HG03354 (cell line): ENCODE measurements around the gene ANKRD16.
"Not testable (repeated sequence)": the region's sequence is repeated elsewhere in the genome, so short reads cannot be mapped to it uniquely, and the experiment has no call there.

Experiments
- ATAC-seq: cut with Tn5 transposase; IDR thresholded peaks from one replicate; pipeline ENCODE4 v1.9.1; 2021; ENCODE audit warnings: mild to moderate bottlenecking; ENCODE audit not compliant: unreplicated experiment, poor library complexity, severe bottlenecking

Gene ANKRD16

DNA sequence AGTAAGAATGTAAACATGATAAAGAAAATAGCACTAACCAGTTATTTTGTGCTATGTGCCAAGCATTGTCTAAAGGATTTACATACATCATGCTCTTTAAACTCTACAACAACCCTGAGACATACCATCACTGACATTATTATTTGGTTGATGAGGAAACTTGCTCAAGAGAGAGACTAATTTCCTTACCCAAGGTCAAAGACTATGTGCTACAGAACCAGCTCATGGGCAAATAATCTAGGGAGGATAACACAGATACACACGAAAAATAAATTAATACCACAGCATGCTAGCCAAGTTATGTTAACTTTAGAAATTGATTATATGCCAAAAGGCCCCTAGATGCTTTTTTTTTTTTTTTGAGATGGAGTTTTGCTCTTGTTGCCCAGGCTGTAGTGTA, 2.7 kb downstream of the ANKRD16 start:
- ATAC-seq = no peak

DNA sequence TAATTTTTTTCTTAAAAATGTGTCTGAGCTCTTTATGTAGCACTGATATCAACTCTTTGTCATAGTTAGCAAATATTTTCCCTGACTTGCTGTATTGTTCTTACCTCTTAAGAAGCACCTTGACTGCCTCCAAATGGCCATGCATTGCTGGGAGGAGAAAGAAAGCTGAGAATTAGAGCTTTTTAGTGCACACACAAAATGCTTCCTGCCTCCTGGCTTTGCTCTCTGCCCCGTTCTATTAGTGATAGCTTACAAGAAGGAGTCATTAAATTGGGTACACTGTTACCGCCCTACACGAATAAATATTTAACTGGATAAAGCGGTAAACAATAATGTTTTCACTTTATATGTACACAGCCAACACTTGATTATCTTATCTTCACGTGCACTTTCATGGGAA, 4.1 kb downstream of the ANKRD16 start:
- ATAC-seq = no peak

DNA sequence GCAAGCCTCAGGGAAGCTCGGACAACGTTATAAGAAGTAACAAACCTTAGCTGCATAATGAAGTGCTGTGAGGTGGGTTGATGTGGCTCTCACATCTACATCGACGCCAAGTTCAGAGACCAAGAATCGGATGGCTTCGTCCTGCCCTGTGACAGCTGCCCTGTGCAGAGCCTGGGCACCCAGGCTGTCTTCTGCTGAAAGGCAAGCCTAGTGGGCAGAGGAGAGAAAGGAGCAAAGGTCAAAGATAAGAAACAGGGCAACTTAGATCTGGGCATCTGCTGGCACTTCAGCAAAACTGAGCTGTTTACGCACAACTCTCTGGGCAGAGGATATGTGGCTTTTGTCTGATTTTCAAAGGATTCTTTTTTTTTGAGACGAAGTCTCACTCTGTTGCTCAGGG, 6.7 kb downstream of the ANKRD16 start:
- ATAC-seq = no peak

DNA sequence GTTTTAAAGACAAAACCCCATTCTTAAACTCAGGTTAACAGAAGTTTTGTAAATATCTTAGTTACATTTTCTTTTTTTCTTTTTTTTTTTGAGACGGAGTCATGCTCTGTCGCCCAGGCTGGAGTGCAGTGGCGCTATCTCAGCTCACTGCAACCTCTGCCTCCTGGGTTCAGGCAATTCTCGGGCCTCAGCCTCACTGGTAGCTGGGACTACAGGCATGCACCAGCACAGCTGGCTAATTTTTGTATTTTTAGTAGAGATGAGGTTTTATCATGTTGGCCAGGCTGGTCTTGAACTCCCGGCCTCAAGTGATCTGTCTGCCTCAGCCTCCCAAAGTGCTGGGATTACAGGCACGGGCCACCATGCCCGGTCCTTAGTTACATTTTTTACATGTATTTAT, 12.7 kb downstream of the ANKRD16 start:
- not testable (repeated sequence) for ATAC-seq

DNA sequence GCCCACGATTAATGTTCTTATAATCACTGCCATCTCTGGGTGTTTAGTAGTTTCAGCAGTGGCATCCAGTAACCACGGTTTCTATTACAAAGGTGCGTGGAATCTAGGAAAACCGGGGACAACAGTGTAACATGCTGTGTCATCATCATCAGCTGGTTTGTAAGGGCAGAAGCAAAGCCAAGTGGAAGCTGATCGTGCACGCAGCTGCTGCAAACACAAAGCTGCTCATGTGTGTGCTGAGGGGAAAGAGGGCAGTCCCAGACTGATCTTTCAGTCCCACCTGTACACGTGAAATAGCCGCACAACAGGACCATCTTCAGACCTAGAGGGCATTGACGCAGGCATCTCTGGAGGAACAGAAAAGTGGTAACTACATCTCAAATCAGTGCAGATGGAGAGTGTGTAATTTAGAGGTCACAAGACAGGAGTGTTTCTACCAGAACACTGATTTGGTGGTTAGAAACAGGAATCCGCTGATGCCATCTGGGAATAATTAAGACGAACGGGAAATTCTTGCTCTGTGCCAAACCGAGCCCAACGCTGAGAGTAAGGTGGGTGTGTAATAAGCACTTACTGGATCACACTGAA, 13.4 kb downstream of the ANKRD16 start:
- no peak for ATAC-seq

DNA sequence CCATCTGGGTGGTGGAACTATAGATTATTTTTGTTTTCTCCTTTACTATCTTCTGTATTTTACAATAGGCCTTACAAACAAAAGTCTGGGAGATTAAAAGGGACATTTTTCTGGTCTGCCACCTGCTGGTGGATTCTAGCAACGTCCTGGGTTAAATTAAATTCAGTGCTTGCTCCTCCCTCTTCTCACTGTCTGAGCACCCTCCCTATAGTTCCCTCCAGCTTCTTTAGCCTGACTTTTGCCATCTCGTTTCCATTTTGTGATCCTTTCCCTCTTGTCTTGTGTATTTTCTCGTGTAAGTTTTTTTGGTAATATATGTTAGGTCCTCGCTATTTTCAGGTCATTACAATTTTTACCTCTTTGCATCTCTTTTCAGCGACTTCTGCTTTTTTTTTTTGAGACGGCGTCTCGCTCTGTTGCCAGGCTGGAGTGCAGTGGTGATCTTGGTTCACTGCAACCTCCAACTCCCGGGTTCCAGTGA, 16.1 kb downstream of the ANKRD16 start:
- peak; percentile 90 for ATAC-seq

DNA sequence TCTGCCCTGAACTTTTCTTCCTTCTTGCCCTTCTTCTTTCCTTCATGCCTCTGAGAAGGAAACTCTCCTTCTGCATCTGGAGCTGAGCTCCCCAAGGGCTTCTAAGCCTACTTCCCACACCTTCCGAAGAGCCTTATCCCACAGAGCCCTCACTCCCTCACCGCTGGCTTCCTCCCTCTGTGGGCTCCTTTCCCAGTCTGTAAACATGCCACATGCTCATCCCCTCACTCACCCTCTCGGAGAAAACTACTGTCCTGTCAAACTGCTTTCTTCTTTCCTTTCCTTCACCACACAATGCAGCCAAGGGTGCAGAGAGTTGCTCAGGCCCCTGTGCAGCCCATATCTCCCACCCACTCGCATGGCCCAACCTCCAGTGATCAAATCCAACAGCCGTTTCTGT, 18.1 kb downstream of the ANKRD16 start:
- ATAC-seq = no peak

DNA sequence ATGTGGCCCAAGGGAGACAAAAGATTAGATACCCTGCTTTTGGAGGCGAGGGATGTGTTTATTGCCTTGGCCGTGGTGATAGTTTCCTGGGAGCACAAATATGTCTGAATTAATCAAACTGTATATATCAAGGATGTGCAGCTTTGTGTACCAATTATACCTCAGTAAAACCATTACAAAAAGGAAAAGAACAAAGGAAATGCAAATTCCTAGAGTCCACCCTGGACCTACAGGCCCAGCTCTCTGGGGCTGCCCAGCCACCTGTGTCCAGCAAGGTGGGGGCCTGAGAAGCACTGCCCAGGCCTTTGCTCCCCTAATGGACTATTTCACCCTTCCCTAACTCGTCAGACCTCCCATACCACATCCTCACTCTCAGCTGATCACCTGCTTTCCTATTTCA, 20.5 kb downstream of the ANKRD16 start:
- no peak for ATAC-seq

DNA sequence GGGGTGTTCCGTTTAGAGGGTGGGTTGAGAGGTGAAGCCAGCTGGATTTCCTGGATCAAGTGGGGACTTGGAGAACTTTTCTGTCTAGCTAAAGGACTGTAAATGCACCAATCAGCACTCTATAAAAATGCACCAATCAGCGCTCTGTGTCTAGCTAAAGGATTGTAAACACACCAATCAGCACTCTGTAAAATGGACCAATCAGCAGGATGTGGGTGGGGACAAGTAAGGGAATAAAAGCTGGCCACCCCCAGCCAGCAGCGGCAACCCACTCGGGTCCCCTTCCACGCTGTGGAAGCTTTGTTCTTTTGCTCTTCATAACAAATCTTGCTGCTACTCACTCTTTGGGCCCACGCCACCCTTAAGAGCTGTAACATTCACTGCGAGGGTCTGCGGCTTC, 21.3 kb downstream of the ANKRD16 start:
- not testable (repeated sequence) for ATAC-seq

DNA sequence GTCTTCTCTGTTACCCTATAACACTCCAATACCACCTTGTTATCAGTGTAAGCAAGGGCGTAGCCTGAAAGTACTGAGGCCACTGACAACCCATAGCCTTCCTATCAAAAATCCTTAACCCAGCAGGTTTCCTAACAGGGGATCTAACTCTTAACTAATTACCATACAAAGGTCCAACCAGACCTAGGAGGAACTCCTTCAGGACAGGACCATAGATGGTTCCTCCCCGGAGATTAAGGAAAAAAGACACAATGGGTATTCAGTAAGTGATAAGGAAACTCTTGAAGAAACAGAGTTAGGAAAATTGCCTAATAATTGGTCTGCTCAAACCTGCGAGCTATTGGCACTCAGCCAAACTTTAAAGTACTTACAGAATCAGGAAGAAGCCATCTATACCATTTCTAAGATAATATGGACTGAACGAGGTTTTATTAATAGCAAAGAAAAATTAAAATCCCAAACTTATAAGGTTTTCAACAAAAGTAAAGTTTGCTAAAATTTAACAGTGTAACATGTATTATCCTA, 22.5 kb downstream of the ANKRD16 start:
- not testable (repeated sequence) for ATAC-seq

DNA sequence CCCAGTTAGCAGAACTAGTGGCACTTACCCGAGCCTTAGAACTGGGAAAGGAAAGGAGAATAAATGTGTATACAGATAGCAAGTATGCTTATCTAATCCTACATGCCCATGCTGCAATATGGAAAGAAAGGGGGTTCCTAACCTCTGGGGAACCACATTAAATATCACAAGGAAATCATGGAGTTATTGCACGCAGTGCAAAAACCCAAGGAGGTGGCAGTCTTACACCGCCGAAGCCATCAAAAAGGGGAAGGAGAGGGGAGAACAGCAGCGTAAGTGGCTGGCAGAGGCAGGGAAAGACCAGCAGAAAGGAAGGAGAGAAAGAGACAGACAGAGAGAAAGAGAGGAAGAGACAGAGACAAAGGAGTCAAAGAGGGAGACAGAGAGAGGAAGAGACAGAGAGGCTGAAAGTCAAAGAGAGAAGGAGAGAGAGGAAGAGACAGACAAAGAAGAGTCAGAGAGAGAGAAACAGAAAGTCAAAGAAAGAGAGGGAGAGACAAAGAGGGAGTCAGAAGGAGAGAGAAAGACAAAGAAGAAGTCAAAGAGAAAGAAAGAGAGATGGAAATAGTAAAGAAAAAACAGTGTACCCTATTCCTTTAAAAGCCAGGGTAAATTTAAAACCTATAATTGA, 23.1 kb downstream of the ANKRD16 start:
- not testable (repeated sequence) for ATAC-seq

DNA sequence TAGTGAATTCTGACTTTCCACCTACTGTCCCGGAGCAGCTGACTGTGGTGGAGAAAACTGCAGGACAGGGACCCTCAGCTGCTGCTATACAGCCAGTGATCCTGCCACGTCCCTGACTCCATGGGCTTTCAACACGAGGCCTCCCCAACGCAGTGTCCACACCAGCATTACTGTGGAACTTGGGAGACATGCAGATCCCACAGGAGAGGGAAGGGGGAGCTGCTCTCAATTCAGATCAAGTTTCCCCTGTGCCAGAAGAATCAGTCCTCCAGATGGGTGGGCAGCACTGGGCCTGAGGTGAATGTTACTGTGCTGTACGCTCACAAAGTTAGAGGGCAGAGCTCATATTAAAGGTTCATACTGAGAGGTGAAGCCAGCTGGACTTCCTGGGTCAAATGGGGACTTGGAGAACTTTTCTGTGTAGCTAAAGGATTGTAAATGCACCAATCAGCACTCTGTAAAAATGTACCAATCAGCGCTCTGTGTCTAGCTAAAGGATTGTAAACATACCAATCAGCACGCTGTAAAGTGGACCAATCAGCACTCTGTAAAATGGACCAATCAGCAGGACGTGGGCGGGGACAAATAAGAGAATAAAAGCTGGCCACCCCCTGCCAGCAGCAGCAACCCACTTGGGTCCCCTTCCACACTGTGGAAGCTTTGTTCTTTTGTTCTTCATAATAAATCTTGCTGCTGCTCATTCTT, 26.6 kb downstream of the ANKRD16 start:
- not testable (repeated sequence) for ATAC-seq

DNA sequence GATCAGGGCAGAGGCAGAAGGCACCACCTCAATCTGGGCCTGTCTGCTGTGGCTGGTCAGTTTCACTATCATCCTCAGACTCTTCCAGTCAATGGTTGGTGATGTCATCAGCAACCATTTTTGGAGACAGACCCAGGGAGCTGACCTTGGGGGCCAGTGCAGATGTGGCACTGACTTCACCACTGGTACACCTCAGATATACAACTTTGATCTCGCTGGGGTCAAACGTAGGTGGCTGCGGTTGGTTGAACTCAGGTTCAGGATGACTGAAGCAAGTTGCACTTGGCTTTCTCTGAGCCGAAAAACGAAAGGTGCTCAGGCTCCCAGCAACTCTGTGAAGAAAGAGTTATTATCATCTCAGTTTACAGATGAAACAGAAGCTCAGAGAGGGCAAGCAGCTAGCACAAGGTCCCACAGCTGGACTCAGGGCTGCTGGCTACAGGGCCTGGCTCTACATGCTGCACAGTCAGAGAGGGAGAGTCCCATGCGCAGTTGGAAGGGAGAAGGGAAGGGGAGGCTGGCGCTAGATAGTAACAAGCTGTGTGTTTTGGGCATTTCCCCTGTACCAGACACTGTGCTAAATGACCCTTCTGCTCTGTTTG, 27.2 kb downstream of the ANKRD16 start:
- peak; percentile 97 for ATAC-seq

DNA sequence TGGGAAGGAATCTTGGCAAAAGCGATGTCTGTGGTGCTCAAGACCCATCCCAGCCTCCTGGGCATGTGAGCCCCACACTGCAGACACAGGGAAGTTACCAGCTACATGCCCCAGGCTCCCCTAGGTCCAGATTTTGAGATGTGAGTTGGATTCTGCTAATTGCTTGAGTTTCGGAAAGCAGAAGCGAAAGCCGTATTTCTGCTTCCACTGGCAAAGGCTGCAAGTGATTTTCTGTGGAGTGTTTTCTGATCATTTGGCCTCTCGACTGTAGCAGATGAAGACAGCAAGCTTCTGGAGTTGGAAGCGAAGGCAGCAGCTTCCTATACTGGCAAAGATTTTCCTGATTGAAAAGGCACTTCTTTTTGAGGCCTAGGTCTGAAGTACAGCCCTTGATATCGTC, 29.6 kb downstream of the ANKRD16 start:
- ATAC-seq = no peak

DNA sequence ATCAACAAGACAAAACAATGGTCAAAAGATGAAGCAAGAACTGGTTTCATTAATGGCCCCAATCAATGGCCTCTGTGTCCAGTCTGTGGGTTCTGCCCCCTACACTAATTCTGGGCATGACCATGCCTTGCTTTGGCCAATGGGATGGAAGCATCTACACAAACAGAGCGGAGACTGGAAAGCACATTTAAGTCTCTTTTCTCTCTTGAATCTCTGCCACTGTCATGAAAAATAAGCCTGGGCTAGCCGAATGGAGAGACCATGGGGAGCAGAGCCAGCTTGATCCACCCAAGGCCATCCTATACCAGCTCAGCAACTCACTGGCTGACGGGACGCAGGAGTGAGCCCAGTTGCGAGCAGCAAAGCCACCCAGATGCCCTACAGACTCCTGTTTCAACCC, 30.9 kb downstream of the ANKRD16 start:
- ATAC-seq = no peak

DNA sequence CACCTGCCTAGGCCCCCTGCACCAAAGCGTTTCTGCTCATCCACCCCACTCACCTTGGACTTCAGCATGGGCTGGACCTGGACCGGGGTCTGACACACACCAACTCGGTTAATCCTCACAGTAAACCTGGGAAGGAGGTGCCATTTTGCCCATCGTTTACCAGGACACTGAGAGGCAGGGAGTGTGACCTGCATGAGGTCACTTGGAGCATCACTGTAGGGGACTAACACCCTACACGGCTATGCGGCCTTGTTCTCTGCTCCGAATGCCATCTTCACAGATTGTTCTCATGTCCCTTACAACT, 33.0 kb downstream of the ANKRD16 start:
- ATAC-seq = no peak

DNA sequence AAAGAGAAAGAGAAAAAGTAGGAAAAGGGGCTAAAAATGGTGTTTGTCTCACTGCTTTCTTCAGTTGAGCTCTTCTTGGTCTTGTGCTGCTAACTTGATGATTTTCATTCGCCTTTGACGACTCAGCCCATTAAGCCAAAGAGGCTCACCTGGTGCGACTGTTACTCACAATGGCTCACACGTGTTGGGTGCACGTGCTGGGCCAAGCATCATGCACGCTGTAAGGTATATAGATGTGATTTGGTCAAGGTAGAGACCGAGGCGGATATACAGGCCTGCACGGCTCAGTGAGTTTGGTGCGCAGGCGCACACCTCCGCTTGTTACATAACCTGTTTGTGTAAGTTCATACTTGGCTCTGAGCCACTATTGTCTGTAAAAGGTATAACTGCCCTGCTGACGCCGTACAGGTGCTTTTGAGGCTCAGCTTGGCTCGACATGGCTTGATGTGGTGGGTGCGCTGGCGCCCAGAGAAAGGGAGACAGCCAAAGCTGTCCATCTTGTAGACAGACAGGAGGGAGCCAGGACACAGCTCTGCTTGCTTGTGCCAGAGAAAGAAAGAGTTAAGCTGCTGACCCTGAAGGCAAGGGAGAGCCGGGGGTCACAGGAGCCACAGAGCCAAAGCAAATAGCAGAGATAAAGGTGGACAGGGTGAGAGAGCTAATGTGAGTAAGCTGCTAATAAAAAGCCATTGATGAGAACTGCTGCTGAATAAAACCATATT, 33.6 kb downstream of the ANKRD16 start:
- ATAC-seq = no peak

DNA sequence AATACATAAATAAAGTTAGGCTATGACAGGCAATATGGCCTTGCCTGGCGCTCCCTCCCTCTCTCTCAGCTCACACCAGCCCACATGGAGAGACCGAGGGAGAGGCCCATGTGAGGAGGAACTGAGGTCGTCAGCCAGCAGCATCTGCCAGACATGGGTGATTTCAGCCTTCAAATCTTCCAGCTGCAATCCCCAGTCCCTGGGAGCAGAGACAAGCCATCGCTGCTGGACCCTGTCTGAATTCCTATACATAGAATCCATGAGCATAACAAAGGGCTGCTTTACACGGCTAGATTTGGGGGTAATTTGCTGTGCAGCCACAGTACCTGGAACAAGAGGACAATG, 35.6 kb downstream of the ANKRD16 start:
- no peak for ATAC-seq

DNA sequence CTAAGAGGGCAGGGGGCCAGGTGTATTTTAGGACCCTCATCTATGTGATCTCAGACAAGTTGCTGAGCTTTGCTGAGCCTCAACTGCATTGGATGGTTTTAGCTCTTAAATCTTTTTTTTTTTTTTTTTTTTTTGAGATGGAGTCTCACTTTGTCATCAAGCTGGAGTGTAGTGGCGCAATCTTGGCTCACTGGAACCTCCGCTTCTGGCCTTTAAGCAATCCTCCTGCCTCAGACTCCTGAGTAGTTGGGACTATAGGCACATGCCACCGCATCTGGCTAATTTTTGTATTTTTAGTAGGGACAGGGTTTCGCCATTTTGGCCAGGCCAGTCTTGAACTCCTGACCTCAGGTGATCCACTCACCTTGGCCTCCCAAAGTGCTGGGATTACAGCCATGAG, 43.0 kb downstream of the ANKRD16 start:
- not testable (repeated sequence) for ATAC-seq

DNA sequence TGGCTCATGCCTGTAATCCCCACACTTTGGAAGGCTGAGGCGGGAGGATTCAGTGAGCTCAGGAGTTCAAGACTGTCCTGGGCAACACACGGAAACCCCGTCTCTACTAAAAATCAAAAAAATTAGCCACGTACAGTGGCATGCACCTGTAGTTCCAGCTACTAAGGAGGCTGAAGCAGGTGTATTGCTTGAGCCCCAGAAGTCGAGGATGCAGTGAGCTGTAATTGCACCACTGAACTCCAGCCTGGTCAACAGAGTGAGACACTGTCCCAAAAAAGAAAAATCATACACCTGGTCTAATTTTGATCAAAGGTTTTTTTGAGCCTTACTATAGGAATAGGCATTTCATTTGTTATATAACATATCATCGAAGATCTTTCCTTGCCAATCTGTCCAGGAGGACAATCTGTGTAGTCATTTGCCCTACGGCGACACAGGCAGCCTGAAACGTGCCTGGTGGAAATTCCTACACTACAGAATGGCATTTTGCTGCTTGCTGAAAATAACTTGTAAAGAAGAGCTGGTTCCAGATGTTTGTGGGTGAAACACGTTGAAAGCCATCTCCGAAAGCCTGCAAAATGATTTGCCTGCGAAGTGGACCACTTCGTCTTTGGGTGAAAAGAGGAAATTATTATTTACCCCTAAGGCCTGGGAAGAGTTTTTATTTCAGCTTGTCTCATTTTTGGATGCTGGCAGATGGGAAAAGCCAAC, 45.2 kb downstream of the ANKRD16 start:
- no peak for ATAC-seq
